Measurements from ENCODE around the gene LBX1.

LBX1 gene

DNA sequence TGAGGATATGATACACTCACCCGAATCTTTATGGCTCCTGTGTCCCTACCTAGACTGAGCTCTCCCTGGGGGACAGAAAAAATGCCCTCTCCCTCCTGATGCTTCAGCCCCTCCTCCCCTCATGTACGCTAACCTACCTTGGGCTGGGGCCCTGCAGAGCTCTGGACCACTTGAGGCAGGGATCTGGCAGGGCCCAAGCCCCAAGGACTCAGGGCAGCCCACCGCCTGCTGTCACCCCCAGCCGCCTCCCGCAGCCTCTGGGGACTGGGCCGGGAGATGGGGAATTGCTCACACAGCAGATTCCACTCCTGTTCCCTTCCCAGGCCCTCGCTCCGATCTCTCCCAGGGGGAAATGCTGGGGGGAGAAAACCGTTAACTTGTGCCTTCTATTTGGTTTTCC lies 32.9 kb upstream of the LBX1 start:
- no peak overlapping the region for H3K4me3 ChIP-seq (ENCODE audit: low read length in 2 of 2)
- no peaks in the 10 kb centered on the region for H3K9me3 ChIP-seq (ENCODE audit: control insufficient read depth in 2 of 2, low read length in 2 of 2)
- H3K9ac ChIP-seq (ENCODE audit: low read depth in 1 of 2, low read length in 2 of 2), result no peak overlapping the region
- no peaks in the 10 kb centered on the region for H3K4me1 ChIP-seq (ENCODE audit: control insufficient read depth in 2 of 2, insufficient read depth in 2 of 2, low read length in 2 of 2)
- no peak overlapping the region for H3K27ac ChIP-seq (ENCODE audit: low read depth in 2 of 2, low read length in 2 of 2)
- H3K27me3 ChIP-seq (ENCODE audit: control insufficient read depth in 2 of 2, insufficient read depth in 2 of 2, low read length in 2 of 2), result peaks cover 9 to 23% of the 10 kb centered on the region in 2 donors
- no peaks in the 10 kb centered on the region for H3K36me3 ChIP-seq (ENCODE audit: control insufficient read depth in 2 of 2, insufficient read depth in 2 of 2, low read length in 2 of 2)

DNA sequence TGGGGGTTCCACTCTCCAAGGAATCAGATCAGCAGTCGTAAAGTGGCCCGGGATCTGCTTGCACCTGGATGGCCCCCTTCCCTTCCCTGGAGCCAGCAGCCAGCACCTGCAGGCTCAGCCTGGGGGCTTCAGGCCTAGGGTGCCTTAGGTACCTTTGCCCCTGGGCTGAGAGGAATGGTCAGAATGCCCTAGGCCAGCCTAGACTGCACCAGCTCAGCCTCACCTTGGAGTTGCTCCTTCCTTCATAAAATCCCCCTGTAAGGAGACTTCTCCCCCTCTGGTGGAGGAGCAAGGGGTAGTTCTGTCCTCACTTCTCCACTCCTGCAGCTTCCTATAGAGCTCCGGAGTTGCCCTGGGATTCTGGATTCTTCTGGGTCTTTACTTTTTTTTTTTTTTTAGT lies 32.4 kb upstream of the LBX1 start:
- Histone ChIP-seq H3K36me3 (ENCODE audit: control insufficient read depth in 2 of 2, insufficient read depth in 2 of 2, low read length in 2 of 2) (no peaks in the 10 kb centered on the region), H3K27ac (ENCODE audit: low read depth in 2 of 2, low read length in 2 of 2) (no peak overlapping the region), H3K4me3 (ENCODE audit: low read length in 2 of 2) (no peak overlapping the region), H3K4me1 (ENCODE audit: control insufficient read depth in 2 of 2, insufficient read depth in 2 of 2, low read length in 2 of 2) (no peaks in the 10 kb centered on the region), H3K9ac (ENCODE audit: low read depth in 1 of 2, low read length in 2 of 2) (no peak overlapping the region), H3K9me3 (ENCODE audit: control insufficient read depth in 2 of 2, low read length in 2 of 2) (no peaks in the 10 kb centered on the region), H3K27me3 (ENCODE audit: control insufficient read depth in 2 of 2, insufficient read depth in 2 of 2, low read length in 2 of 2) (peaks cover 9 to 23% of the 10 kb centered on the region in 2 donors)

- Histone ChIP-seq H3K9me3 (ENCODE audit: control insufficient read depth in 2 of 2, low read length in 2 of 2) (no peaks in the 10 kb centered on the region), H3K27ac (ENCODE audit: low read depth in 2 of 2, low read length in 2 of 2) (no peak overlapping the region), H3K4me3 (ENCODE audit: low read length in 2 of 2) (no peak overlapping the region), H3K36me3 (ENCODE audit: control insufficient read depth in 2 of 2, insufficient read depth in 2 of 2, low read length in 2 of 2) (no peaks in the 10 kb centered on the region), H3K9ac (ENCODE audit: low read depth in 1 of 2, low read length in 2 of 2) (no peak overlapping the region), H3K4me1 (ENCODE audit: control insufficient read depth in 2 of 2, insufficient read depth in 2 of 2, low read length in 2 of 2) (no peaks in the 10 kb centered on the region), H3K27me3 (ENCODE audit: control insufficient read depth in 2 of 2, insufficient read depth in 2 of 2, low read length in 2 of 2) (peaks cover 9 to 23% of the 10 kb centered on the region in 2 donors)
These were observed 31.7 kb upstream of the LBX1 start for GRCh38 chr10:101260764-101261481.

DNA sequence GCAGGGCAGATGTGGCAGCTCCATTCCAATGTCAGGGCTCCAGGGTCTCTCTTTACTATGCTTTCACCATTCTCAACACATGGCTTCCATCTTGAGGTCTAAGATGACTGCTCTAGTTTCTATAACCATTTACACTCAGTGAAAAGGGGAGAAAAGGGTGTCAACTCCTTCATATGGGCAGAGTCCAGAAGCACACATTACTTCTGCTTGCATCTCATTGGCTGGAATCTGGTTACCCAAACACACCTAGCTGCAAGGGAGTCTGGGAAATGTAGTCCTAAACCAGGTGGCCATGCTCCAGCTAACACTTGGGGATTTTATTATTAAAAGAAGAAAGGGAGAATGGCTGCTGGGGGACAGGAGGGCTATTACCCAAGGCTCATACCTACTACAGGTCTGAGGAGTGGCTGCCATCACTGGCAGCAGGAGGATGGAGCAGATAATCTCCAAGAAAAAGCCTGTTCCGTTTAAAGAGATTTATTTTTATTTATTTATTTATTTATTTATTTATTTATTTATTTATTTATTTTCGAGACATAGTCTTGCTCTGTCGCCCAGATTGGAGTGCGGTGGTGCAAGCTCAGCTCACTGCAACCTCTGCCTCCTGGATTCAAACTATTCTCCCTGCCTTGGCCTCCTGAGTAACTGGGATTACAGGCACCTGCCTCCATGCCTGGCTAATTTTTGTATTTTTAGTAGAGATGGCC lies 29.1 kb upstream of the LBX1 start:
- no peak overlapping the region for H3K27ac ChIP-seq (ENCODE audit: low read depth in 2 of 2, low read length in 2 of 2)
- peaks cover 12 to 18% of the 10 kb centered on the region in 2 donors for H3K27me3 ChIP-seq (ENCODE audit: control insufficient read depth in 2 of 2, insufficient read depth in 2 of 2, low read length in 2 of 2)
- H3K9me3 ChIP-seq (ENCODE audit: control insufficient read depth in 2 of 2, low read length in 2 of 2), result no peaks in the 10 kb centered on the region
- no peaks in the 10 kb centered on the region for H3K36me3 ChIP-seq (ENCODE audit: control insufficient read depth in 2 of 2, insufficient read depth in 2 of 2, low read length in 2 of 2)
- no peaks in the 10 kb centered on the region for H3K4me1 ChIP-seq (ENCODE audit: control insufficient read depth in 2 of 2, insufficient read depth in 2 of 2, low read length in 2 of 2)
- H3K4me3 ChIP-seq (ENCODE audit: low read length in 2 of 2), result no peak overlapping the region
- H3K9ac ChIP-seq (ENCODE audit: low read depth in 1 of 2, low read length in 2 of 2), result no peak overlapping the region

- peaks cover 12 to 13% of the 10 kb centered on the region in 2 donors for H3K27me3 ChIP-seq (ENCODE audit: control insufficient read depth in 2 of 2, insufficient read depth in 2 of 2, low read length in 2 of 2)
These were observed 28.2 kb upstream of the LBX1 start for GRCh38 chr10:101257491-101257890.

DNA sequence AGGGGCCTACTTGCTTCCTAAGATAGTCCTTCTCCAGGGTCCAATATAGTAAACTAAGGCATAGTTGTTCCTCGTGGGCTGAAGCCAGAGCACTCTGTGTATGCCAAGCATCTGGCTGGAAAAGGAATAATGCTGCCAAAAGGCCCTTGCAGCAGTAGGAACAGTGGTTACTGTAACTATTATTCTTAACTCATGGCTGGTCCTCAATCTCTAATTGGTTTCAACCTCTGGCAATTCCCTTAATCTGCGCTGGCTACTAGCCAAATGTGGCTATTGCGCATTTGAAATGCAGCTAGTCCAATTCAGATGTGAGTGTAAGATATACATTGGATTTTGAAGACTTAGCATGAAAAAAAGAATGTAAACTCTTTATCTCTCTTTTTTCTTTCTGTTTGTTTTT lies 27.8 kb upstream of the LBX1 start:
- Histone ChIP-seq H3K9ac (ENCODE audit: low read depth in 1 of 2, low read length in 2 of 2) (no peak overlapping the region), H3K9me3 (ENCODE audit: control insufficient read depth in 2 of 2, low read length in 2 of 2) (no peaks in the 10 kb centered on the region), H3K27me3 (ENCODE audit: control insufficient read depth in 2 of 2, insufficient read depth in 2 of 2, low read length in 2 of 2) (peaks cover 11 to 12% of the 10 kb centered on the region in 2 donors), H3K36me3 (ENCODE audit: control insufficient read depth in 2 of 2, insufficient read depth in 2 of 2, low read length in 2 of 2) (no peaks in the 10 kb centered on the region), H3K27ac (ENCODE audit: low read depth in 2 of 2, low read length in 2 of 2) (no peak overlapping the region), H3K4me1 (ENCODE audit: control insufficient read depth in 2 of 2, insufficient read depth in 2 of 2, low read length in 2 of 2) (no peaks in the 10 kb centered on the region), H3K4me3 (ENCODE audit: low read length in 2 of 2) (no peak overlapping the region)

More at GRCh38 chr10:101257491-101257890, 28.2 kb upstream of the LBX1 start:
- no peaks in the 10 kb centered on the region for H3K9me3 ChIP-seq (ENCODE audit: control insufficient read depth in 2 of 2, low read length in 2 of 2)
- no peaks in the 10 kb centered on the region for H3K36me3 ChIP-seq (ENCODE audit: control insufficient read depth in 2 of 2, insufficient read depth in 2 of 2, low read length in 2 of 2)
- no peak overlapping the region for H3K27ac ChIP-seq (ENCODE audit: low read depth in 2 of 2, low read length in 2 of 2)
- no peak overlapping the region for H3K4me3 ChIP-seq (ENCODE audit: low read length in 2 of 2)
- H3K9ac ChIP-seq (ENCODE audit: low read depth in 1 of 2, low read length in 2 of 2), result no peak overlapping the region
- no peaks in the 10 kb centered on the region for H3K4me1 ChIP-seq (ENCODE audit: control insufficient read depth in 2 of 2, insufficient read depth in 2 of 2, low read length in 2 of 2)

- H3K9me3 ChIP-seq (ENCODE audit: control insufficient read depth in 2 of 2, low read length in 2 of 2), result no peaks in the 10 kb centered on the region
- no peak overlapping the region for H3K9ac ChIP-seq (ENCODE audit: low read depth in 1 of 2, low read length in 2 of 2)
- H3K4me1 ChIP-seq (ENCODE audit: control insufficient read depth in 2 of 2, insufficient read depth in 2 of 2, low read length in 2 of 2), result no peaks in the 10 kb centered on the region
- H3K27me3 ChIP-seq (ENCODE audit: control insufficient read depth in 2 of 2, insufficient read depth in 2 of 2, low read length in 2 of 2), result peaks cover 9 to 11% of the 10 kb centered on the region in 2 donors
- no peak overlapping the region for H3K27ac ChIP-seq (ENCODE audit: low read depth in 2 of 2, low read length in 2 of 2)
- no peak overlapping the region for H3K4me3 ChIP-seq (ENCODE audit: low read length in 2 of 2)
- H3K36me3 ChIP-seq (ENCODE audit: control insufficient read depth in 2 of 2, insufficient read depth in 2 of 2, low read length in 2 of 2), result no peaks in the 10 kb centered on the region
These were observed 27.1 kb upstream of the LBX1 start for GRCh38 chr10:101256387-101256786.

GRCh38 chr10:101250136-101250535 lies 20.9 kb upstream of the LBX1 start:
- Histone ChIP-seq H3K27ac (ENCODE audit: low read depth in 2 of 2, low read length in 2 of 2) (no peak overlapping the region), H3K4me3 (ENCODE audit: low read length in 2 of 2) (no peak overlapping the region), H3K4me1 (ENCODE audit: control insufficient read depth in 2 of 2, insufficient read depth in 2 of 2, low read length in 2 of 2) (no peaks in the 10 kb centered on the region), H3K9ac (ENCODE audit: low read depth in 1 of 2, low read length in 2 of 2) (no peak overlapping the region), H3K36me3 (ENCODE audit: control insufficient read depth in 2 of 2, insufficient read depth in 2 of 2, low read length in 2 of 2) (no peaks in the 10 kb centered on the region), H3K9me3 (ENCODE audit: control insufficient read depth in 2 of 2, low read length in 2 of 2) (no peaks in the 10 kb centered on the region), H3K27me3 (ENCODE audit: control insufficient read depth in 2 of 2, insufficient read depth in 2 of 2, low read length in 2 of 2) (peaks cover 13 to 21% of the 10 kb centered on the region in 2 donors)

- Histone ChIP-seq H3K9ac (ENCODE audit: low read depth in 1 of 2, low read length in 2 of 2) (no peak overlapping the region), H3K4me3 (ENCODE audit: low read length in 2 of 2) (no peak overlapping the region), H3K4me1 (ENCODE audit: control insufficient read depth in 2 of 2, insufficient read depth in 2 of 2, low read length in 2 of 2) (no peaks in the 10 kb centered on the region), H3K27me3 (ENCODE audit: control insufficient read depth in 2 of 2, insufficient read depth in 2 of 2, low read length in 2 of 2) (peaks cover 18% of the 10 kb centered on the region in 2 donors), H3K36me3 (ENCODE audit: control insufficient read depth in 2 of 2, insufficient read depth in 2 of 2, low read length in 2 of 2) (no peaks in the 10 kb centered on the region), H3K27ac (ENCODE audit: low read depth in 2 of 2, low read length in 2 of 2) (no peak overlapping the region), H3K9me3 (ENCODE audit: control insufficient read depth in 2 of 2, low read length in 2 of 2) (no peaks in the 10 kb centered on the region)
These were observed 19.9 kb upstream of the LBX1 start for GRCh38 chr10:101249171-101249581.

- no peak overlapping the region for H3K27ac ChIP-seq (ENCODE audit: low read depth in 2 of 2, low read length in 2 of 2)
- no peak overlapping the region for H3K4me3 ChIP-seq (ENCODE audit: low read length in 2 of 2)
- no peaks in the 10 kb centered on the region for H3K4me1 ChIP-seq (ENCODE audit: control insufficient read depth in 2 of 2, insufficient read depth in 2 of 2, low read length in 2 of 2)
- H3K9me3 ChIP-seq (ENCODE audit: control insufficient read depth in 2 of 2, low read length in 2 of 2), result no peaks in the 10 kb centered on the region
- H3K9ac ChIP-seq (ENCODE audit: low read depth in 1 of 2, low read length in 2 of 2), result no peak overlapping the region
- no peaks in the 10 kb centered on the region for H3K36me3 ChIP-seq (ENCODE audit: control insufficient read depth in 2 of 2, insufficient read depth in 2 of 2, low read length in 2 of 2)
- H3K27me3 ChIP-seq (ENCODE audit: control insufficient read depth in 2 of 2, insufficient read depth in 2 of 2, low read length in 2 of 2), result peaks cover 19 to 27% of the 10 kb centered on the region in 2 donors
These were observed 17.4 kb upstream of the LBX1 start for GRCh38 chr10:101246639-101247038.
